ACC112 (cell line): ENCODE measurements around the gene RPTOR.

Experiments used
- H2AFZ ChIP-seq: fragments of 200-600 bp; sonication (generic); one replicate; pipeline ENCODE4 v1.6.0; 2017; ENCODE audit warnings: antibody characterized with exemption, low read length; ENCODE audit not compliant: unreplicated experiment
- H3K27ac ChIP-seq: fragments of 200-600 bp; sonication (generic); 2 replicates; pipeline ENCODE4 v1.5.1; 2014; ENCODE audit warnings: low read depth, mild to moderate bottlenecking, antibody characterized with exemption, low read length, moderate library complexity
- H3K27me3 ChIP-seq: fragments of 200-600 bp; sonication (generic); 2 replicates; pipeline ENCODE4 v1.6.1; 2014; ENCODE audit warnings: mild to moderate bottlenecking, antibody characterized with exemption, low read length, moderate library complexity, mixed read lengths; ENCODE audit not compliant: insufficient read depth
- H3K36me3 ChIP-seq: fragments of 200-600 bp; sonication (generic); 2 replicates; pipeline ENCODE4 v1.6.1; 2016; ENCODE audit warnings: mild to moderate bottlenecking, antibody characterized with exemption, low read length, moderate library complexity, mixed read lengths; ENCODE audit not compliant: insufficient read depth
- H3K4me1 ChIP-seq: fragments of 200-600 bp; sonication (generic); one replicate; pipeline ENCODE4 v1.6.1; 2016; ENCODE audit warnings: low read length, mixed read lengths; ENCODE audit not compliant: insufficient read depth, unreplicated experiment, control insufficient read depth
- H3K4me3 ChIP-seq: fragments of 200-600 bp; sonication (generic); 2 replicates; pipeline ENCODE4 v1.5.1; 2014; ENCODE audit warnings: mild to moderate bottlenecking, low read depth, low read length
- H3K79me2 ChIP-seq: fragments of 200-600 bp; sonication (generic); one replicate; pipeline ENCODE4 v1.6.0; 2016; ENCODE audit warnings: low read length; ENCODE audit not compliant: control insufficient read depth, unreplicated experiment, insufficient read depth

RPTOR gene

GRCh38 chr17:80719449-80719848 lies 174.8 kb downstream of the RPTOR start:
- H3K27me3 ChIP-seq, result no peaks in the 10 kb centered on the region
- no peak overlapping the region for H3K27ac ChIP-seq
- H3K4me3 ChIP-seq, result no peak overlapping the region
- H3K79me2 ChIP-seq, result peaks cover 31% of the 10 kb centered on the region
- H2AFZ ChIP-seq, result no peak overlapping the region
- peaks cover 5% of the 10 kb centered on the region; the same call in 1 of the 2 replicates for H3K36me3 ChIP-seq
- peaks cover 7% of the 10 kb centered on the region for H3K4me1 ChIP-seq

- H3K27me3 ChIP-seq, result no peaks in the 10 kb centered on the region
- peaks cover 5% of the 10 kb centered on the region; the same call in 1 of the 2 replicates for H3K36me3 ChIP-seq
- H3K4me1 ChIP-seq, result peaks cover 22% of the 10 kb centered on the region
- no peak overlapping the region for H2AFZ ChIP-seq
- H3K79me2 ChIP-seq, result peaks cover 41% of the 10 kb centered on the region
- H3K4me3 ChIP-seq, result no peak overlapping the region
- H3K27ac ChIP-seq, result no peak overlapping the region
These were observed 176.3 kb downstream of the RPTOR start for GRCh38 chr17:80720610-80721577.

- no peaks in the 10 kb centered on the region for H3K27me3 ChIP-seq
- H3K36me3 ChIP-seq, result peaks cover 8% of the 10 kb centered on the region; the same call in 1 of the 2 replicates
- H3K27ac ChIP-seq, result no peak overlapping the region
- peaks cover 47% of the 10 kb centered on the region for H3K79me2 ChIP-seq
- no peak overlapping the region for H2AFZ ChIP-seq
- H3K4me3 ChIP-seq, result no peak overlapping the region
- peaks cover 25% of the 10 kb centered on the region for H3K4me1 ChIP-seq
These were observed 178.0 kb downstream of the RPTOR start for GRCh38 chr17:80722661-80723060.

GRCh38 chr17:80724775-80725266 lies 180.2 kb downstream of the RPTOR start:
- Histone ChIP-seq H3K36me3 (peaks cover 9% of the 10 kb centered on the region; the same call in 1 of the 2 replicates), H3K27ac (peak overlapping the region; percentile 74), H2AFZ (no peak overlapping the region), H3K27me3 (no peaks in the 10 kb centered on the region), H3K4me3 (peak overlapping the region; percentile 41; the same call in 1 of the 2 replicates), H3K79me2 (peaks cover 43% of the 10 kb centered on the region), H3K4me1 (peaks cover 25% of the 10 kb centered on the region)

- H3K4me3 ChIP-seq, result peak overlapping the region; percentile 41; the same call in 1 of the 2 replicates
- no peak overlapping the region for H2AFZ ChIP-seq
- H3K27ac ChIP-seq, result peak overlapping the region; percentile 74
- H3K27me3 ChIP-seq, result no peaks in the 10 kb centered on the region
- peaks cover 9% of the 10 kb centered on the region; the same call in 1 of the 2 replicates for H3K36me3 ChIP-seq
- H3K79me2 ChIP-seq, result peaks cover 43% of the 10 kb centered on the region
- H3K4me1 ChIP-seq, result peaks cover 25% of the 10 kb centered on the region
These were observed 180.9 kb downstream of the RPTOR start for GRCh38 chr17:80725517-80725916.

- peaks cover 25% of the 10 kb centered on the region for H3K4me1 ChIP-seq
- H3K4me3 ChIP-seq, result no peak overlapping the region
- no peaks in the 10 kb centered on the region for H3K27me3 ChIP-seq
- H3K79me2 ChIP-seq, result peaks cover 43% of the 10 kb centered on the region
- no peak overlapping the region for H2AFZ ChIP-seq
- H3K27ac ChIP-seq, result no peak overlapping the region
- peaks cover 9% of the 10 kb centered on the region; the same call in 1 of the 2 replicates for H3K36me3 ChIP-seq
These were observed 182.1 kb downstream of the RPTOR start for GRCh38 chr17:80726558-80727408.

GRCh38 chr17:80727409-80727755 lies 182.7 kb downstream of the RPTOR start:
- Histone ChIP-seq H3K27ac (no peak overlapping the region), H3K36me3 (peaks cover 9% of the 10 kb centered on the region), H3K27me3 (no peaks in the 10 kb centered on the region), H3K4me1 (peaks cover 25% of the 10 kb centered on the region), H3K79me2 (peaks cover 43% of the 10 kb centered on the region), H3K4me3 (no peak overlapping the region), H2AFZ (no peak overlapping the region)

GRCh38 chr17:80729016-80729415 lies 184.4 kb downstream of the RPTOR start:
- peaks cover 33% of the 10 kb centered on the region for H3K79me2 ChIP-seq

GRCh38 chr17:80729761-80730160 lies 185.1 kb downstream of the RPTOR start:
- Histone ChIP-seq H3K27ac (no peak overlapping the region), H3K27me3 (no peaks in the 10 kb centered on the region), H3K4me3 (no peak overlapping the region), H2AFZ (no peak overlapping the region), H3K79me2 (peaks cover 28% of the 10 kb centered on the region), H3K36me3 (peaks cover 4% of the 10 kb centered on the region; the same call in 1 of the 2 replicates), H3K4me1 (peaks cover 15% of the 10 kb centered on the region)

More at GRCh38 chr17:80729016-80729415, 184.4 kb downstream of the RPTOR start:
- Histone ChIP-seq H3K27me3 (no peaks in the 10 kb centered on the region), H2AFZ (no peak overlapping the region), H3K4me1 (peaks cover 22% of the 10 kb centered on the region), H3K27ac (no peak overlapping the region), H3K36me3 (peaks cover 4% of the 10 kb centered on the region; the same call in 1 of the 2 replicates), H3K4me3 (no peak overlapping the region)

- Histone ChIP-seq H3K4me1 (peaks cover 5% of the 10 kb centered on the region), H2AFZ (no peak overlapping the region), H3K27me3 (no peaks in the 10 kb centered on the region), H3K4me3 (no peak overlapping the region), H3K27ac (no peak overlapping the region), H3K79me2 (peaks cover 22% of the 10 kb centered on the region), H3K36me3 (peaks cover 4% of the 10 kb centered on the region; the same call in 1 of the 2 replicates)
These were observed 186.1 kb downstream of the RPTOR start for GRCh38 chr17:80730739-80731138.
